ENCODE measurements around the gene ETS2. TPM values are rescaled to one million over a fixed set of nuclear protein-coding genes. Genes with fewer than 3 reads are reported as not detected.
A peak's percentile ranks its signal among the peaks of the same experiment; 100 is the strongest.

The ETS2 gene
- total RNA-seq, 1 experiment from 2014 or later = 35.3 TPM

DNA sequence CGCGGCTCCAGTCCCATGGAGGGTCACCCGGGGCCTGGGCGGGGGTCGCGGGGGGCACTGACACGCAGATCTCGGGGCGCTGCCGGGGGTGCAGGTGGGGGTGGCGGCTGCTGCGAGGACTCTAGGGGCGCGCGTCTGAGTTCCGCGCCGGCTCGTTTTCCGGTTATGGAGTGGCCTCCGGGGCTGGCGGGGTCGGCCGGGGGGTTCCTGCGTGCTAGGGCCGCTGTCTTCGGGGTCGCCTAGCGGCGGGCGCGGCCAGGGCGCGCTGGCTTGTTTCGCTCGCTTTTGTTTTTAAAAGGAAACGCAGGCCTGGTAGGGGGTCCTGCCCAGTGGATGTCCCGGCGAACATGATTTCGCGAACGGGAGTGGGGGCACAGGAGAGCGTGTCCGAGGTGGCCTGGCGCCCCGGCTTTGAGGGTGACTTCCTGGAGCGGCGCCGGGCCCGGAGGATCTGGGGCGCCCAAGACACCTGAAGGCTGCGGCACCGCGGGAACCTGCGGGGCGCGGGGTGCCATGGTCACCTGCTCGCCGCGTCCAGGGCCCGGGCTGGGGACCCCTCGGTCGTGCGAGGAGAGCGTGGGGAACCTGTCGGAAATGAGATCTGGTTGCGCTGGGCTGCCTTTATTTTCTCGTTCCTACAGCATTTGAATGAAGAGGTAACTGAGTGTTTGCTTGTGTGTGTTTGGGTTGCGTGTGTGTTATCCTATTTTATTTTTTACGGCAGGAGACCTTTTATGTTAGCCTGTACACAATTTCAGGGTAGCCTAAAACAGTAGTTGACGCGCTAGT, 618 bp downstream of the ETS2 start:
- H3K79me2 ChIP-seq (ENCODE audit: insufficient read depth, low read length) = peaks cover 24% of the 10 kb centered on the region; the same call in 1 of the 2 replicates
- H3K79me1 ChIP-seq (ENCODE audit: insufficient read depth, low read depth, low read length, poor library complexity, severe bottlenecking) = peaks cover 10% of the 10 kb centered on the region
- no peak overlapping the region for H2BK12ac ChIP-seq (ENCODE audit: insufficient read length, low read depth, low read length)
- no peak overlapping the region for H4K91ac ChIP-seq (ENCODE audit: insufficient read length, low read depth, low read length)
- no peak overlapping the region for H2BK15ac ChIP-seq (ENCODE audit: low read depth, low read length)
- no peak overlapping the region for H2AFZ ChIP-seq (ENCODE audit: low read length)
- H3K27ac ChIP-seq (ENCODE audit: insufficient read length, low read depth, low read length) = no peak overlapping the region
- peak overlapping the region; percentile 66 for H3K9ac ChIP-seq (ENCODE audit: extremely low read depth, insufficient read length, low read length)
- WGBS (ENCODE audit: extremely low coverage, insufficient read length, low lambda C conversion rate) = no CpG with 5 or more reads among the region's 72 CpGs
- DNase-seq = no peak
- peaks cover 11% of the 10 kb centered on the region; the same call in 1 of the 2 replicates for H3K4me1 ChIP-seq (ENCODE audit: insufficient read depth, low read length)
- H2AK5ac ChIP-seq (ENCODE audit: insufficient read length, low read length) = no peak overlapping the region
- H3K27me3 Mint-ChIP-seq (ENCODE audit: low read depth) = peaks cover 12% of the 10 kb centered on the region
- H3K56ac ChIP-seq (ENCODE audit: insufficient read length, low read depth, low read length) = no peak overlapping the region
- peak overlapping the region; percentile 39 for H3K14ac ChIP-seq (ENCODE audit: insufficient read depth, low read length)
- H3K4me2 ChIP-seq (ENCODE audit: insufficient read depth, insufficient read length, low read length) = peak overlapping the region; percentile 91
- H4K5ac ChIP-seq (ENCODE audit: insufficient read length, low read depth, low read length) = no peak overlapping the region
- no peak overlapping the region for H2BK20ac ChIP-seq (ENCODE audit: low read depth, low read length, poor library complexity, severe bottlenecking)
- H3K18ac ChIP-seq (ENCODE audit: insufficient read length, low read depth, low read length) = no peak overlapping the region
- H4K20me1 ChIP-seq (ENCODE audit: control insufficient read depth, insufficient read depth, insufficient read length) = no peaks in the 10 kb centered on the region
- no peak overlapping the region for H3T11ph ChIP-seq (ENCODE audit: low read length)
- H3K27ac Mint-ChIP-seq = peak overlapping the region in 2 of 3 experiments; percentile 83 to 92; a peak in 6 of 7 replicates
- H3K23me2 ChIP-seq (ENCODE audit: insufficient read length, low read depth, low read length, poor library complexity, severe bottlenecking) = peaks cover 20% of the 10 kb centered on the region
- H3K9me3 ChIP-seq (ENCODE audit: control insufficient read depth, low read depth, low read length) = no peaks in the 10 kb centered on the region
- H2BK120ac ChIP-seq (ENCODE audit: low read depth, low read length, poor library complexity, severe bottlenecking) = no peak overlapping the region
- no peak overlapping the region for H3K23ac ChIP-seq (ENCODE audit: insufficient read length, low read depth, low read length)
- H3K36me3 Mint-ChIP-seq (ENCODE audit: insufficient read depth in 1 of 3, low read depth in 3 of 3) = peaks cover 11 to 22% (median 19%) of the 10 kb centered on the region in 3 experiments; a peak in 6 of 7 replicates
- H3K4ac ChIP-seq (ENCODE audit: low read depth, low read length) = no peak overlapping the region
- H3K4me3 Mint-ChIP-seq = peak overlapping the region; percentile 80 to 92
- no peak overlapping the region for H2BK5ac ChIP-seq (ENCODE audit: insufficient read length, low read length)
- H3K9me3 Mint-ChIP-seq = no peaks in the 10 kb centered on the region; a peak in 1 of 5 replicates
- H3K27me3 ChIP-seq (ENCODE audit: insufficient read depth, low read length) = no peaks in the 10 kb centered on the region; the same call in 1 of the 2 replicates
- peak; percentile 44; the same call in 2 of the 3 replicates for TF ChIP-seq CTCF (conservative IDR thresholded peaks at IDR 0.05)
- H3K4me1 Mint-ChIP-seq = peaks cover 47% of the 10 kb centered on the region in 2 experiments
- H4K8ac ChIP-seq (replicated peaks; ENCODE audit: insufficient read length, low read depth, low read length) = no peak overlapping the region

Data from H9 (cell line).